ENCODE measurements around the gene MIS18A.

Gene MIS18A

DNA sequence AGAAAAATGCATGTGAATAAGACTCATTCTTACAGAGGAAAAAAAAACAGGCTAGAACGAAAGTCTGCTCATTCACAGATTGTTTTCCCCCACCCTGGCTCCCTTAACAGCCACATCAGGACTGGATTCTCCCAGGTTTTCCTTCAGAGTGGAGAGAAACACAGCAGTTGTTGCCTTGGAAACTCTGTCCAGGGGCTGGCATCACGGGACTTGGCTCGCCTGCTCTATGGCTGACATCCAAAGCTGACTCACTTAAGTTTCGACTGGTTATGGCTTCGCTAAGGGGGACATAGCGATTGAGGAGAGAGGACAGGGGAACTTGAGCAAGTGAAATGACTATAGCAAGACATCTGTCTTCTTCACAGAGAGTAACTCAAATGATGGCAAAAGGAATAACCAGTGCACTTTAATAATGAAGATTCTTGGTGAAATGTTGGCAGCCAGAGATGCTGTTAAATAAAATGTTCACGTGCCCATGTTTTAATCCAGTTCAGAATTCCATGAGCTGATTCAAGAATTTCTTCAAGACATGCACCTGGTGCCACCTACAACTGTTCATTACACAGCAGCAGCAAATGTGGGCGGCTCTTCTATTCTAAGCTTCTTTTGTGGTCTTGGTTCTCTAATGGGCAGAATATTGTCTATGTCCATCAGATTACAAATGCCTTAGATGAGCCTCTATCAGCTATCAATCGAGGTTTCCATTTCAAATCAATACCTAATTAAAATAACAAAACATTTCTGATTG is 21.8 kb downstream of the MIS18A start:
- TF ChIP-seq, protein P1, sequence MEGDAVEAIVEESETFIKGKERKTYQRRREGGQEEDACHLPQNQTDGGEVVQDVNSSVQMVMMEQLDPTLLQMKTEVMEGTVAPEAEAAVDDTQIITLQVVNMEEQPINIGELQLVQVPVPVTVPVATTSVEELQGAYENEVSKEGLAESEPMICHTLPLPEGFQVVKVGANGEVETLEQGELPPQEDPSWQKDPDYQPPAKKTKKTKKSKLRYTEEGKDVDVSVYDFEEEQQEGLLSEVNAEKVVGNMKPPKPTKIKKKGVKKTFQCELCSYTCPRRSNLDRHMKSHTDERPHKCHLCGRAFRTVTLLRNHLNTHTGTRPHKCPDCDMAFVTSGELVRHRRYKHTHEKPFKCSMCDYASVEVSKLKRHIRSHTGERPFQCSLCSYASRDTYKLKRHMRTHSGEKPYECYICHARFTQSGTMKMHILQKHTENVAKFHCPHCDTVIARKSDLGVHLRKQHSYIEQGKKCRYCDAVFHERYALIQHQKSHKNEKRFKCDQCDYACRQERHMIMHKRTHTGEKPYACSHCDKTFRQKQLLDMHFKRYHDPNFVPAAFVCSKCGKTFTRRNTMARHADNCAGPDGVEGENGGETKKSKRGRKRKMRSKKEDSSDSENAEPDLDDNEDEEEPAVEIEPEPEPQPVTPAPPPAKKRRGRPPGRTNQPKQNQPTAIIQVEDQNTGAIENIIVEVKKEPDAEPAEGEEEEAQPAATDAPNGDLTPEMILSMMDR (conservative IDR thresholded peaks at IDR 0.05; ENCODE audit: low read length): no peak
- DNase-seq (ENCODE audit: low read depth): peak; percentile 93
- no peak overlapping the region; the same call in 1 of the 2 replicates for H3K4me3 ChIP-seq (ENCODE audit: low read length)

DNA sequence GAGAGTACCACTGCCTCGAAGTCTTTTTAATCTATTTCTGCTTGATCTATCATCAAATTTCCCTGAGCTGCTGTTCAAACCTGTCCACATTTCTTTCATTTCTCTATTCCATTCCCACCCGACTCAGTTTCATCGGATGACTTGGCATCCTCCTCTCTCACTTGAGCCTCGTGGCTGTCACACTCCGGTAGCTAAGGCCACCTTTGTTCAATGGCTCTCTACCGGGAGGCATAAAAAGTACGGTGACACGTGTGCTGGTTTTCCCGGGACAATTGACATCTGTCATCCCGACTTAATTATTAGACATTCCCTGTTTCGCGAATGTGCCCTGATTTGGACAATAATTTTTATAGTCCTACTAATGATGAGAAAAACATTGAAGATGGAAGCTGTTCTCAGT is 22.6 kb downstream of the MIS18A start:
- no peak overlapping the region for H3K4me3 ChIP-seq (ENCODE audit: low read length)
- TF ChIP-seq, protein P1 (conservative IDR thresholded peaks at IDR 0.05; ENCODE audit: low read length): no peak
- DNase-seq (ENCODE audit: low read depth): no peak

DNA sequence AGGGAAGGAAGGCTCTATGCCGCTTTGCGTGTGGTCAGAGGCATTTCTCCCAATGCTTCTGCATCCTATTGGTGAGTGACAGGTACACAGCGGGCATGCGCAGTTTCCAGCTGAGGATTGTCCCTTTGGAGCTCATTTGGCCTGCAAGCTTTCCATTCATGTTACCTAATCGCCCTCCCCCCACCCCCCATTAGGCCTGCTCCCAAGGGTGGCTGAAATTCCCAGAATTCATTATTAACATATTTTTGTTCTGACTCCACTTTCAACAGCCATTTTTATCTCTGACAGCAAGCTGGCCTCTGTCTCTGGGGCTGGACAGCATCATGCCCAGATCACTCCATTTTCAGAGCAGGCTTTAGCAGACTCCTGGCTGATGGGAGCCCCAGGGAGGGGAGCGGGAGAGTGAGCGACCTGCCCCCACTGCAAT is 25.6 kb downstream of the MIS18A start:
- TF ChIP-seq, protein P1 (conservative IDR thresholded peaks at IDR 0.05; ENCODE audit: low read length): no peak
- peak; percentile 83 for DNase-seq (ENCODE audit: low read depth)
- no peak overlapping the region for H3K4me3 ChIP-seq (ENCODE audit: low read length)

DNA sequence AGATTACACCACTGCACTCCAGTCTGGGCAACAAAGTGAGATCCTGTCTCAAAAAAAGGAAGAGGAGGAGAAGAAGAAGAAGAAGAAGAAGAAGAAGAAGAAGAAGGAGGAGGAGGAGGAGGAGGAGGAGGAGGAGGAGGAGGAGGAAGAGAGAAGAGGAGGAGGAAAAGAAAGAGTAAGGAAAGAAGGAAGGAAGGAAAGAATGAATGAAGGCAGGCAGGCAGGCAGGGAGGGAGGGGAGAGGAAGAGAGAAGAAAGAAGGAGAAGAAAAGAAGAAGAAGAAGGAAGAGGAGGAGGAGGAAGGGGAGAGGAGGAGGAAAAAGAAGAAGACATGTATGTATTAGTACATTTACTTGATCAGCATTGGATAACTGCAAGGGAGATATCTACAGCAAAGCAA is 26.7 kb downstream of the MIS18A start:
- TF ChIP-seq, protein P1 (conservative IDR thresholded peaks at IDR 0.05; ENCODE audit: low read length): no peak
- DNase-seq (ENCODE audit: low read depth): no peak
- H3K4me3 ChIP-seq (ENCODE audit: low read length): no peak overlapping the region

DNA sequence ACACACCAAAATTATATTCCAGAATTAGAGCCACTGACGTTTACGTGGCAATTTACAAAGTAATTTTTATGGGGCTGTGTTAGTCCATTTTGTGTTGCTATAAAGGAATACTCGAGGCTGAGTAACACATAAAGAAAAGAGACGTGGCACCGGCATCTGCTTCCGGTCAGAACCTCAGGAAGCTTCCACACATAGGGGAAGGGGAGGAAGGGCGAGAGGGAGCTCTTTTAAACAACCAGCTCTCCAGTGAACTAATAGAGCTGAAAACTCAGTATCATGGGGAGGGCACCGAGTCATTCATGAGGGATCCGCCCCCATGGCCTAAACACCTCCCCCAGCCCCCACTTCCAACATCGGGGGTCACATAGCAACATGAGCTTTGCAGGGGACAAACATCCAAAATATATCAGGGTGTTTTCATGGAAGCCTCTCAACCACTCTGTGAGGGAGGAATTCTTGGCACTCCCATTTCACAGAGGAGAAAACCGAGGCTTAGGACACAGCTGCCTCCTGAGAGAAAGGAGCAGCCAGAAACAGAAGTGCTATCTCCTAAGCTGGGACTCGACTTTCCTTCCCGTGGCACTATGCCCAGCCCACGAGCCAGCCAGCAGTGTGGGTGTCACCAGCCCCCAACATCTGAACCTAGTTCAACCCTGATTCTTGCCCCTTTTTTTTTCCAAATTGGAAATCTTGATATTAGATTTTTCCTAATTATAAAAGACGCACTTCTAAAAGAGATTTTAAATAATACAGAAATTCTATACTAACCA is 29.2 kb downstream of the MIS18A start:
- no peak for DNase-seq (ENCODE audit: low read depth)
- no peak overlapping the region for H3K4me3 ChIP-seq (ENCODE audit: low read length)
- TF ChIP-seq, protein P1 (conservative IDR thresholded peaks at IDR 0.05; ENCODE audit: low read length): no peak

DNA sequence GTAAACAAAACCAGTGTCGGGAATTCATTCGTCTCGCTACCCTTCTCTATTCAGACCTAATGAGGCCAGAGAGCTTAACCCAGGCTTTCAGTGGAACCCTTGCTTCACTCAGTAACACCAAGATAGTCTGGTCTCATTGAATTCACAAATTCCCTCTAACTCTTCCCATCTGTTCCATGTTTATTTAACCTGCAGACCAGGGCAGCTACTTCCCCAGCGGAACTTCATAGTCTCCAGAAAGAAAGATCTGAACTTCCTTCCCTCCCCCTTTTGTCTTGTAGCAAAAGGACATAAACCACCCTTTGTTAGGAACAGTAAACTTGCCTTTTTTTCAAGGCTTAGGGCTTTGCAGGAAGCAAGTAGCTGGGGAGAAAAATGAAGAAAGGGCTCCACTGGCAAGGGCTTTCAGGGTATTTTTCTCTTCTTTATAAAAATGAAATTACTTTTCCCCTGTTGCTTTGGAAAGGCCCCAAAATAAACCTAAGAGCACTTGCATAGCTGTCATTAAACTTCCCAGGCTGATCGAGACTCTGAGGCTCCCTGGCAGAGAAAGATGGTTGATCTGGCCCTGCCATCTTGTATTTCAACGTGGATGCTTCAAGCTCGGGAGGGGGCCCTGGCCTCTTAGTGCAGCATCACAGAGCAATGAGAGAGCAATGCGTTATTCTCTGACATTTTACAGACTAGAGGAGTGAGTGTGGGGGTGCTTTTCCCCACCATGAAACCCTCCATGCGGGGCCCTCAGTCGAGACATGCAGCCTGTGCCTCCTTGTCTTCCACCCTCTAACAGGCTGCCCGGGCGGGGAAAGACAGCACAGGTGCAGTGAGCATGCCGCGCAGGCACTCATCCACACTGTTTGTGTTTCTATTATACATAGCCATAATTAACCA is 30.0 kb downstream of the MIS18A start:
- no peak overlapping the region for H3K4me3 ChIP-seq (ENCODE audit: low read length)
- TF ChIP-seq, protein P1 (conservative IDR thresholded peaks at IDR 0.05; ENCODE audit: low read length): no peak
- no peak for DNase-seq (ENCODE audit: low read depth)

All from AG10803 (cell line).